ENCODE measurements around the gene HPX. TPM values are rescaled to one million over a fixed set of nuclear protein-coding genes. Genes with fewer than 3 reads are reported as not detected.

HPX gene
- total RNA-seq, 1 donor from 2014 or later, result 6.1 TPM

GRCh38 chr11:6390718-6391469, 49.9 kb downstream of the HPX start:
- H3K27me3 Mint-ChIP-seq, result no peaks in the 10 kb centered on the region
- peaks cover 24% of the 10 kb centered on the region for H3K4me1 Mint-ChIP-seq (ENCODE audit: low read depth)
- peaks cover 3% of the 10 kb centered on the region for H3K36me3 Mint-ChIP-seq (ENCODE audit: insufficient read depth)
- H3K4me3 Mint-ChIP-seq (ENCODE audit: low read depth), result peak overlapping the region; percentile 85
- TF ChIP-seq CTCF (IDR thresholded peaks at IDR 0.05; ENCODE audit: unreplicated experiment), result no peak
- no peaks in the 10 kb centered on the region for H3K9me3 Mint-ChIP-seq (ENCODE audit: low read depth)
- no peak for DNase-seq (ENCODE audit: low spot score, unreplicated experiment)
- peak overlapping the region; percentile 80 for H3K27ac Mint-ChIP-seq

GRCh38 chr11:6389905-6390717, 50.7 kb downstream of the HPX start, which contains the start of gene SMPD1:
Gene SMPD1 (plus strand): TSS chr11:6390474. CDS start chr11:6390599, 125 bp downstream.
- TF ChIP-seq CTCF (IDR thresholded peaks at IDR 0.05; ENCODE audit: unreplicated experiment), result no peak
- H3K4me3 Mint-ChIP-seq (ENCODE audit: low read depth), result peak within 1 kb of the TSS; percentile 85

GRCh38 chr11:6388748-6389147, 52.0 kb downstream of the HPX start:
- no peak for TF ChIP-seq CTCF (IDR thresholded peaks at IDR 0.05; ENCODE audit: unreplicated experiment)
- H3K4me3 Mint-ChIP-seq (ENCODE audit: low read depth), result no peak overlapping the region
- no peaks in the 10 kb centered on the region for H3K9me3 Mint-ChIP-seq (ENCODE audit: low read depth)
- no peaks in the 10 kb centered on the region for H3K27me3 Mint-ChIP-seq
- H3K36me3 Mint-ChIP-seq (ENCODE audit: insufficient read depth), result peaks cover 3% of the 10 kb centered on the region
- no peak overlapping the region for H3K27ac Mint-ChIP-seq
- DNase-seq (ENCODE audit: low spot score, unreplicated experiment), result no peak
- H3K4me1 Mint-ChIP-seq (ENCODE audit: low read depth), result peaks cover 25% of the 10 kb centered on the region

More at GRCh38 chr11:6389905-6390717, 50.7 kb downstream of the HPX start, which contains the start of gene SMPD1:
- Mint-ChIP-seq H3K9me3 (ENCODE audit: low read depth) (no peaks in the 10 kb centered on the region), H3K27ac (peak within 1 kb of the TSS; percentile 97), H3K27me3 (no peaks in the 10 kb centered on the region), H3K4me1 (ENCODE audit: low read depth) (peaks cover 24% of the 10 kb centered on the region), H3K36me3 (ENCODE audit: insufficient read depth) (peaks cover 3% of the 10 kb centered on the region)
- DNase-seq (ENCODE audit: low spot score, unreplicated experiment), result peak; percentile 75

GRCh38 chr11:6387811-6388599, 52.8 kb downstream of the HPX start:
- no peak for DNase-seq (ENCODE audit: low spot score, unreplicated experiment)
- no peak overlapping the region for H3K27ac Mint-ChIP-seq
- H3K9me3 Mint-ChIP-seq (ENCODE audit: low read depth), result no peaks in the 10 kb centered on the region
- H3K27me3 Mint-ChIP-seq, result no peaks in the 10 kb centered on the region
- TF ChIP-seq CTCF (IDR thresholded peaks at IDR 0.05; ENCODE audit: unreplicated experiment), result no peak
- H3K36me3 Mint-ChIP-seq (ENCODE audit: insufficient read depth), result peaks cover 2% of the 10 kb centered on the region
- peaks cover 26% of the 10 kb centered on the region for H3K4me1 Mint-ChIP-seq (ENCODE audit: low read depth)
- H3K4me3 Mint-ChIP-seq (ENCODE audit: low read depth), result no peak overlapping the region
